Neural progenitor cell (in vitro differentiated cells): ENCODE results near the gene ALOX12B.

Experiments
- CTCF ChIP-seq: fragments of 200-600 bp; sonication (generic); IDR thresholded peaks from 2 replicates; pipeline ENCODE4 v1.5.1; 2017; ENCODE audit warnings: antibody characterized with exemption, mild to moderate bottlenecking
- EZH2 ChIP-seq: fragments of 200-600 bp; sonication (generic); IDR thresholded peaks from 2 replicates; pipeline ENCODE4 v1.6.1; 2017; ENCODE audit warnings: antibody characterized with exemption, mild to moderate bottlenecking, moderate library complexity

DNA sequence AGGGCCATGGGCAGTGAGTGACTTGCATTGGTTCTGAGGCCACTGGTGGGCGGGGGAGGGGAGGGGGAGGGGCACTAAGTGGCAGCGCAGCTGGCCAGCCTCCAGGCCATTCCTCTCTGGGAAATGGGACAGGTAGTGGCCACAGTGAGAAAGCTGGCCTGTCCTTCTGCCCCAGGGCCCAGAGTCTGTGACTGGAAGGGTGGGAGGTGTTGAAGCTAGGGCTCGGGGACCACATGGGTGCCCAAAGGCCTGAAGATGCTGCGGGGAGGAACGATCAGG lies 375 bp upstream of the ALOX12B start:
- no peak for TF ChIP-seq EZH2
- TF ChIP-seq CTCF: no peak
